Stimulated activated naive CD8-positive, alpha-beta T cell treated with anti-CD3 and anti-CD28 coated beads, Interleukin-15, Interleukin-2, amounts not matched to agents 100 ng/mL and 50 ng/mL, for 24 hours (primary cell): ENCODE measurements around the gene SCGB1C1.

Experiments used
- H3K27ac Mint-ChIP-seq: one replicate; pipeline ENCODE4 v1.8.0; 2021; ENCODE audit warnings: mild to moderate bottlenecking, mixed read lengths
- H3K27me3 Mint-ChIP-seq: one replicate; pipeline ENCODE4 v1.8.0; 2021; ENCODE audit warnings: mixed read lengths
- H3K36me3 Mint-ChIP-seq: one replicate; pipeline ENCODE4 v1.8.0; 2021; ENCODE audit warnings: low read depth, mixed read lengths
- H3K4me1 Mint-ChIP-seq: one replicate; pipeline ENCODE4 v1.8.0; 2021; ENCODE audit warnings: low read depth, mixed read lengths
- H3K4me3 Mint-ChIP-seq: one replicate; pipeline ENCODE4 v1.8.0; 2021; ENCODE audit warnings: mild to moderate bottlenecking, mixed read lengths
- H3K9me3 Mint-ChIP-seq: one replicate; pipeline ENCODE4 v1.8.0; 2021; ENCODE audit warnings: mixed read lengths

SCGB1C1 gene

DNA sequence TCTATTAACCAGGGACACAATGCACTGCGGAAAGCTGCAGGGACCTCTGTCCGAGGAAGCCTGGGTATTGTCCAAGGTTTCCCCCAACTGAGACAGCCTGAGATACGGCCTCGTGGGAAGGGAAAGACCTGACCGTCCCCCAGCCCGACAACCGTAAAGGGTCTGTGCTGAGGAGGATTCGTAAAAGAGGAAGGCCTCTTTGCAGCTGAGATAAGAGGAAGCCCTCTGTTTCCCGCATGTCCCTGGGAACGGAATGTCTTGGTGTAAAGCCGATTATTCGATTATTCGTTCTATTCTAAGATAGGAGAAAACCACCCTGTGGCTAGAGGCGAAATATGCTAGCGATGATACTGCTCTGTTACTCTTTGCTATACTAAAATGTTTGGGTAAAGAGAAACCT lies 9.1 kb downstream of the SCGB1C1 start:
- peak overlapping the region; percentile 55 for H3K4me3 Mint-ChIP-seq
- H3K4me1 Mint-ChIP-seq: peaks cover 57% of the 10 kb centered on the region

DNA sequence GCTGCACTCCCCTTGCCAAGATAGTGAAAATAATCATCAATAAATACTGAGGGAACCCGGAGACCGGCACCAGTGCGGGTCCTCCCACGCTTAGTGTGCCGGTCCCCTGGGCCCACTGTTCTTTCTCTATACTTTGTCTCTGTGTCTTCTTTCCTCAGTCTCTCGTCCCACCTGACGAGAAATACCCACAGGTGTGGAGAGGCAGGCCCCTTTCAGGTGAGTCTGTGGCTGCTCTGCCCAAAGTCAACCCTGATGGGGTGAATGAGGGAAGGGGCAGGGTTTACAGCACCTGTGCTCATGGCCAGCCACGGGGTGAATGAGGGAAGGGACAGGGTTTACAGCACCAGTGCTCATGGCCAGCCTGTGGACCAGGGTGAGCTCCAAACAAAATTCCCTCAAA lies 9.6 kb downstream of the SCGB1C1 start:
- Mint-ChIP-seq H3K9me3 (no peaks in the 10 kb centered on the region), H3K4me1 (peaks cover 57% of the 10 kb centered on the region), H3K36me3 (peaks cover 48% of the 10 kb centered on the region), H3K27me3 (no peaks in the 10 kb centered on the region), H3K27ac (peak overlapping the region; percentile 92), H3K4me3 (peak overlapping the region; percentile 55)

More for the DNA sequence above, 9.1 kb downstream of the SCGB1C1 start:
- H3K27ac Mint-ChIP-seq: peak overlapping the region; percentile 92
- H3K27me3 Mint-ChIP-seq: no peaks in the 10 kb centered on the region
- H3K9me3 Mint-ChIP-seq: no peaks in the 10 kb centered on the region
- peaks cover 48% of the 10 kb centered on the region for H3K36me3 Mint-ChIP-seq

DNA sequence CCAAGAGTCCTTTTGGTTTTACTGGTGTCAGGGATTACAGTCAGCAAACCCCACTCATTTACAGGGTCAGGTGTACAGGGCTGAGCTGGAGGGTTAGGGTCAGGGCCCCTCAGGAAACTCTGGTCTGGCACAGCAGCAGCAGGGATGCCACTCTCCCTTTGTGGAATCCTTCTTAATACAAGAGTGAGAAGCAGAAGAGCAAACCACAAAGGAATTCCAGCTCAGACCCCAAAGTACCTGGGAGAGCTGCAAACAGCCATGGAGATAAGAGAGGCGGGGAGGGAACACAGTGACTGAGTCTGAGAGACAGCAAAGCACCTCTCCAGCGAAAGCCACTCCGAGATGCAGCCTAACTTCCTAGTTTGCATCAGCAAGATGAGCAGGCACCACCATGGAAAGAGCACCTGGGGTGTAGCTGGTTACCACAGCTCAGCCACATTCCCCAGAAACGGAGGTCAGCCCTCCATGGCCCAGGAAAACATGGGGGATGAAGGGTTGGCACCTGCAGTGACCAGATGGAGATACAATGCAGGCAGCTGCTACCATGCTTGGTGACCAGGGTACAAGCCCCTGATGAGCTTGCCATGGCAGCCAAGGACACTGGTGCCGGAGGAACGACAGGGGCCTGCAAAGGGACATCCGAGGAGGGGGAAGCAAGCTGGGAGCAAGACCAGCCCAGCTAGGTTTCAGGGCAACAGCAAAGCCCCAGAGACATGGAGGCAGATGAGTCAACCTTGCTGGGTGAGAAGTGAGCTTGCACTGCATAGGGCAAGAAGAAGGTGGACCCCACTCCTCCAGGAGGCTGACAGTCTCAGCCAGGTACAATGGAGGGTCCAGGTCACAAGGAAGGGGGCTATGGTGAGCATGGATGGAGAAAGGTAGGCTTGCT lies 10.4 kb downstream of the SCGB1C1 start:
- Mint-ChIP-seq H3K36me3 (peaks cover 48% of the 10 kb centered on the region), H3K4me3 (peak overlapping the region; percentile 55), H3K27me3 (no peaks in the 10 kb centered on the region), H3K27ac (peak overlapping the region; percentile 92), H3K4me1 (peaks cover 57% of the 10 kb centered on the region), H3K9me3 (no peaks in the 10 kb centered on the region)

DNA sequence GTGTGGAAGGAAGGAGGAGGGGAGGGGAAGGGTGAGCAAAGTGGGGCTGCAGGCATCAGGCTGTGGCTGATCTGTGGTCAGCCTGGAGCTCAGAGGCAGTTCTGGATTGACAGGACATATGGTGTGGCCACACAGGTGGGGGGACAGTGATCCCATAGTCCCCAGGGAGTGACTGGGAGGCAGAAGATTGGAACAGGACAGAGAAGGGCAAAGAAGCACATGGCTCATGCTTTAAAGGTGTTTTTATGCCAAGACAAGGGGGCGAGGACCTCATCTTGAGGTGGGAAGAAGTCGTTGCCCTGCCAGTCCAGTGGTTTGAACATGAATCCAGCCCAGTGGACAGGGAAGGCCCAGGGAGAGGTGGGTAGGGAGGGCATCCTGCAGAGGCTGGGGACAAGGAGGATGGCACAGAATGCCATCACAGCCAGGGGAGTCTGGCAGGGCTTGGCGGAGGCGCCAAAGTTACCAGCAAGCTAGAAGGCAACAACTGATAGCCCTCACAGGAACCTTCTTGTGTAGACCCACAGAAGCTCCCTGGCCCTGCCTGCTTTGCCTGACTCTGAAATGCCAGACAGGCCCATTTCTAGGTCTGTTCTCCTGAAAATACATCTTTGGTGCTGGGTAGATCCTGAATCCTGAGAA lies 11.2 kb downstream of the SCGB1C1 start:
- H3K27ac Mint-ChIP-seq: peak overlapping the region; percentile 67
- no peaks in the 10 kb centered on the region for H3K27me3 Mint-ChIP-seq
- H3K4me1 Mint-ChIP-seq: peaks cover 57% of the 10 kb centered on the region
- peaks cover 48% of the 10 kb centered on the region for H3K36me3 Mint-ChIP-seq
- H3K9me3 Mint-ChIP-seq: no peaks in the 10 kb centered on the region
- H3K4me3 Mint-ChIP-seq: peak overlapping the region; percentile 23

DNA sequence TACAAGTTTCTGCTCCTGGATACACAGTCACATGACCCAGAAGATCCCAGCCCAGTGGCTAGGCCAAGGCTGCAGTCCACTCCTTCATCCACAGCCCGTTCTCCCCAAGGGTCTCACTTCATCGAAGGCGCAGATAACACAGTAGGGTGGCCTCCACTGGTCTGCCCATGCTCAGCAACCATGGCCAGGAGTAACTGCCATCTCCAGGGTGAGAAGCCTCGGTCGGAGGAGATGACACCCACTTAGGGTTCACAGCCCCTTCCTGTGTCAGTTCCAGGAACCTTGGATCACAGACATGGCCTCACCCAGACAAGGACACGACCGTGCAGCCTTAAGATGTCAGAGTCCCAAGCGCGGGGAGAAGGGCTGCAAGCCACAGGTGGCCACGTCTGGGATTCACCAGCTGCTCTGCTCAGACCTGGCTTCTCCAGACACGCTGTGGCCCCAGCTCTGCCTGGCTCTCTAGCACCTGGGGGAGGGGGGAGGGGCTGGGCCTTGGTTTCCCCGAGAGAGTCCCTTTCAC lies 11.8 kb downstream of the SCGB1C1 start:
- peaks cover 48% of the 10 kb centered on the region for H3K36me3 Mint-ChIP-seq
- H3K4me1 Mint-ChIP-seq: peaks cover 63% of the 10 kb centered on the region
- H3K27me3 Mint-ChIP-seq: no peaks in the 10 kb centered on the region
- H3K9me3 Mint-ChIP-seq: no peaks in the 10 kb centered on the region
- peak overlapping the region; percentile 67 for H3K27ac Mint-ChIP-seq
- peak overlapping the region; percentile 23 for H3K4me3 Mint-ChIP-seq

DNA sequence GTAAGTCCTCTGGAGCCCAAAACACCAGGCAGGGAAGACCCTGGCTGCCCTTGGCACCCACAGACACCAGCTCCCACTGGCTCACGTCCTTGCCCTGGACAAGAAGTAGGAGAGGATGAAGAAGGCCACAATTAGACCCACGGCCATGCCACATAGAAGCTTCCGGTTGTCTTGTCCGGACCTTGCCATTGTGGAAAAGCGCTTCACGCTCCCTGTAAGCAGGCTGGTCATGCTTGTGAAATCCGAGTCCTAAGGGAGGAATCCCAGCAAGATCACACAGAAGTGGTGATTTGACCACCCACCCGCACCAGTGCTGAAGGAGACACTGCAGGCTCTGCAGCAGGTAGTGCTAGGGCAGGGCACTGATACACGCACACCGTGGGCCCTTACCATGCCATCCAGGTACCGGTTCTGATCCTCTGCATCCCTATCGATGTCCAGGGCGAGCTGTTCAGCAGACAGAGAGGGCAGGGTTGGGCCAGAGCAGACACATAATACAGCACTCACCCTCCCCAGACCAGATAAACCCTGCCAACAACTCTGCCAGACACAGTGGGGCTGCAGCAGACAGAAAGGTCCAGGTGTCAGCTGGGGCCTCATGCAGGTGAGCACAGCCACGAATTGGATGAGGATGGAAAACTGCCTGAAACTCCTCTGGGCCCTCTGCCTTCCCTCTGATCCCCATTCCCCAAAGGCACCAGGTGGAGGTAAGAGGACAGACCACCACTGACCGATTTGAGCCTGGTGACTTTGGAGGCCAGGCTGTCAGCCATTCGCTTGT lies 12.5 kb downstream of the SCGB1C1 start:
- Mint-ChIP-seq H3K9me3 (no peaks in the 10 kb centered on the region), H3K36me3 (peaks cover 48% of the 10 kb centered on the region), H3K4me1 (peaks cover 70% of the 10 kb centered on the region), H3K27ac (peak overlapping the region; percentile 97), H3K4me3 (peak overlapping the region; percentile 99), H3K27me3 (no peaks in the 10 kb centered on the region)

DNA sequence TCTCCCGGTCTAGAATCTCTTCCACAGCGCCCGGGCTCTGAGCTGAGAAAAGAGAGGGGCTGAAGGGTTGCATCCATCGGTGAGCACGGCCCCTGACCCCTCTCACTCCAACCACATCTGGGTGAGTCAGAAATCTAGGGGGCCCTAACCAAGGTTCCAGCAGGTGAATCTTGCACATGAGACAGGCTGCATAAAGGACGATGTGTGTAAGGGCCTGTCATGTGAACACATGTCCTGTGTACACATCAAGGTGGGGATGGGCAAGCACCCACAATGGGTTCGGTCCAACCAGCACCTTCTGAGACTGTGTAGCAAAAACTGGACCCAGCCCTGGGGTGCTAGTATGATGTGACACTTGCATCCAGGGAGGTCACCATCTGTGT lies 13.1 kb downstream of the SCGB1C1 start:
- peak overlapping the region; percentile 97 for H3K27ac Mint-ChIP-seq
- H3K36me3 Mint-ChIP-seq: peaks cover 46% of the 10 kb centered on the region
- H3K4me3 Mint-ChIP-seq: peak overlapping the region; percentile 99
- peaks cover 72% of the 10 kb centered on the region for H3K4me1 Mint-ChIP-seq
- no peaks in the 10 kb centered on the region for H3K27me3 Mint-ChIP-seq
- H3K9me3 Mint-ChIP-seq: no peaks in the 10 kb centered on the region

DNA sequence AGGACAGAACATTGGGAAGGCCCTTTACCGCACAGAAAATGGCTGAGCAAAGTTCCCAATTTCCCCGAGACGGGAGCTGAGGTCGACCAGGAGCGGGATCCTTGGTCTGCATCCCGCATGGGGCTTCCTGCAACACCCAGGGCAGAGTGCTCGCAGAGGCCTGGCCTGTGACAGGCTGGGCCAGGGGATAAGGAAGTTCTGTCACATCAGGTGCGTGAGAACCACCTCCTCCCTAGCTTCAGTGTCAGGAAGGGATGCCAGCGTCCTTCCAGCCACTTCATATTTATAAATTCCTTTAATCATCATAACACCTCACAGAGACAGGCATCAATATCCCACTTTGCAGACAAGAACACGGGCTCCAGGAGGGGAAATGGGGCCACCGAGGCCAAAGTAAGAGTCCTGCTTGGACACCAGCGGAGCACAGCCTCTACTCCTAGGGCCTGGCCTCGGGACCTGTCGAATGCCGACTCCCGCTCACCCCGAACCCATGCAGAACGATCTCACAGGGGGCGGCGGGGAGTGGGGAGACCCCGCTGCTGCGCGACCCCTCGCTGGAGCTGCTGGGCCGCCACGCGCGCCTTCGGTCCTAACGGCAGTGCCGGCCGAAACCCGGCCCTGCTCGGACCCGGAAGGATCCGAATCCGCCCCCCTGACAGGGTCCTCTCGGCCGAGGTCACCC lies 13.8 kb downstream of the SCGB1C1 start:
- Mint-ChIP-seq H3K36me3 (peaks cover 50% of the 10 kb centered on the region), H3K27me3 (no peaks in the 10 kb centered on the region), H3K27ac (peak overlapping the region; percentile 97), H3K4me1 (peaks cover 72% of the 10 kb centered on the region), H3K4me3 (peak overlapping the region; percentile 99), H3K9me3 (no peaks in the 10 kb centered on the region)

DNA sequence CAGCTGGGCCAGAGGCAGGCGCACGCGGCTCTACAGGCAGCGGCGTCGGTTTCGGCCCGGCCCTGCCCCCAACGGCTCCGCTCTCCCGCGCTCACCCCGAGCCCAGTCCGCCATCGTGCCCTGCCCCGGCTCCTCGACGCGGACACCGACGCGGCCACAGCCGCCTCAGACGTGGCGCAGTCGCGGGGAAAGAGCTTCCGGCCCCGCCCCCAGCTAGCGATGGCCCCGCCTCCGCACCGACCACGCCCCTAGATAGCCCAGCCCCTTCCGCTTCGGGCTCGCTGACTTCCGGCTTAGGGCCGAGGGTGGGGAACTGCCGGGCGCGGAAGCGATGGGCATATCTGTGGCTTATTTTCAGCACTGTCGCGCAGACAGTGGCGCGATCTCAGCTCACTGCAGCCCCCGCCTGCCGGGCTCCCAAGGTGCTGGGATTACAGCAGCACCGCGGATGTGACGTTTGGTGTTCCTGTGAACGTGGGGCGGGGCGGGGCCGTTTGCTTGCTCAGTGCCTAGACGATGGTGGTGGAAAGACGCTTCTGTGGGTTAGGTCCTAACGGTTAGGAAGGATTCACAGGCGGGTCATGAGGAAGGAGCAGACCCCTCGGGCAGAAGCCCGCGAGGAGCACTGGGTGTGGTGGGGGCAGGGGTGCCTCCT lies 14.5 kb downstream of the SCGB1C1 start, which contains the start of the genes BET1L and RIC8A:
BET1L (minus strand) TSS at position 192 of the 655 bp plus-strand sequence; CDS start at position 114, 78 bp downstream.
RIC8A (plus strand) TSS at position 501 of the 655 bp plus-strand sequence. CDS start 1,147 bp downstream, outside the sequence.
- Mint-ChIP-seq H3K27me3 (no peaks in the 10 kb centered on the region), H3K4me3 (peak within 1 kb of the TSS; percentile 99), H3K36me3 (peaks cover 53% of the 10 kb centered on the region), H3K27ac (peak within 1 kb of the TSS; percentile 97), H3K4me1 (peaks cover 65% of the 10 kb centered on the region), H3K9me3 (no peaks in the 10 kb centered on the region)

DNA sequence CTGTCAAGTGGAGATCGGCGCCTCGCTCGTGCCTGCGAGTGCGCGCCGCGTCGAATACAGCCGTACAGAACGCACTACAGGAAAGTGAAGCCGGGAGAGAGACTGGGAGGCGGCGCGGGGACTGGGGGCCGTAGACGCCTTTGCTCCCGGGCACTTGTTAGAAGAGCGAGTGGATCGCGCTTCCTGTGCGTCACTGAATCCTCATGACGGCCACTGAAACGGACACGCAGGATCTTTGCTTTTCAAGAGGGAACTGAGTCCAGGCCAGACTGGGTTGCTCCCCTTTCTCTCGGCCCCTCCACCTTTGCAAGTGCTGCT lies 14.9 kb downstream of the SCGB1C1 start:
- peak overlapping the region; percentile 97 for H3K27ac Mint-ChIP-seq
- no peaks in the 10 kb centered on the region for H3K9me3 Mint-ChIP-seq
- H3K4me3 Mint-ChIP-seq: peak overlapping the region; percentile 99
- no peaks in the 10 kb centered on the region for H3K27me3 Mint-ChIP-seq
- H3K4me1 Mint-ChIP-seq: peaks cover 60% of the 10 kb centered on the region
- peaks cover 48% of the 10 kb centered on the region for H3K36me3 Mint-ChIP-seq

DNA sequence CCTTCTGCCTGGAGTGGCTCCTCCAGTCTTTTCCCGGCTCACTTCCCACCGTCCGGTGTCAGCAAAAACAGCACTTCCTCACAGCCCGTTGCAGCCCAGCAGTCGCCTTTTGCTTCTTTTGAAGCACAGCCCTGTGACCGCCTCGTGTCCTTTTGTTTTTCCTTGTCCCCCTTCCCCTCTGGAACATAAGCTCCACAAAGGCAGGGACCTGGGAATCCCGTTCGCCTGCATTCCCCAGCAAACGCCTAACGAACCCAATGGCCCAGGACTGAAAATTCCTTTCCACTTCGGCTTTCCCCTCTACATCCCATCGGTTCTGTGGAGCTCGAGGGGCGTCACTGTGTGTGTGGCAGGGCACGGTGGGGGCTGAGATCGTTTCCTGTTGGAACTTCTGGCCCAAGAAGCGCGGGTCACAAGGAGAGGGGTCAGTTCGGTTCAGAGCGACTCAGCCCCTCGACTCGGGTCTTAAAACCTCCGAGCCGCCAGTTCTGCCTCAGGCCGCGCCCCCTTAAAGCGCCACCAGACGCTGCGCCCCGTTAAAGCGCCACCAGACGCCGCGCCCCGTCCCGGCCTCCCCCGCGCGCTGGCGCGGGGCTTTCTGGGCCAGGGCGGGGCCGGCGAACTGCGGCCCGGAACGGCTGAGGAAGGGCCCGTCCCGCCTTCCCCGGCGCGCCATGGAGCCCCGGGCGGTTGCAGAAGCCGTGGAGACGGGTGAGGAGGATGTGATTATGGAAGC lies 15.5 kb downstream of the SCGB1C1 start:
- H3K9me3 Mint-ChIP-seq: no peaks in the 10 kb centered on the region
- peak overlapping the region; percentile 99 for H3K4me3 Mint-ChIP-seq
- peaks cover 55% of the 10 kb centered on the region for H3K4me1 Mint-ChIP-seq
- H3K36me3 Mint-ChIP-seq: peaks cover 47% of the 10 kb centered on the region
- H3K27ac Mint-ChIP-seq: peak overlapping the region; percentile 97
- no peaks in the 10 kb centered on the region for H3K27me3 Mint-ChIP-seq

DNA sequence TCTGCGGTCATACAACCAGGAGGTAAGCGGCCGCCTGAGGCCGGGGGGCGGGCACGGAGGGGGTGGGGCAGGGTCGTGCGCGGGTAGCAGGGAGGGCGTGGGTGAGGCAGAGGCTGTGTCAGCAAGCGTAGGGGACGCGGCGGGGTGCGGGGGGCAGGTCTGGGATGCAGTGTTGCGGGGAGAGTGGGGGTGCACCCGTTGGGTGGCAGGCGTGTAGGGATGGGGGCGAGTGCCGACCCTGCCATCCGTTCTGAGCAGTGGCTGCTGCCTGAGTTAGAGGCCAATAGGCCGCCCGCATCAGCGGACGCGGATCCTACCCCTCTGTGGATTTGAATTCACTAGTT lies 16.0 kb downstream of the SCGB1C1 start:
- Mint-ChIP-seq H3K27ac (peak overlapping the region; percentile 97), H3K36me3 (peaks cover 45% of the 10 kb centered on the region), H3K4me3 (peak overlapping the region; percentile 99), H3K4me1 (peaks cover 49% of the 10 kb centered on the region), H3K9me3 (no peaks in the 10 kb centered on the region), H3K27me3 (no peaks in the 10 kb centered on the region)
